Left ventricle myocardium inferior (tissue), 1 donor: Measurements from ENCODE around the gene DPP6. TPM values are rescaled to one million over a fixed set of nuclear protein-coding genes. Genes with fewer than 3 reads are reported as not detected.

Source experiments
- DNase-seq: peaks from one replicate; pipeline ENCODE4 v3.0.0-alpha.2; 2020
- H3K27ac ChIP-seq: fragments of 200-600 bp; replicated peaks from 2 replicates; pipeline ENCODE4 v1.8.0; 2021
- H3K27me3 ChIP-seq: fragments of 200-600 bp; 2 replicates; pipeline ENCODE4 v1.8.0; 2021; ENCODE audit warnings: low read depth
- H3K36me3 ChIP-seq: fragments of 200-600 bp; 2 replicates; pipeline ENCODE4 v1.8.0; 2021
- H3K4me1 ChIP-seq: fragments of 200-600 bp; 2 replicates; pipeline ENCODE4 v1.8.0; 2021
- H3K4me3 ChIP-seq: fragments of 200-600 bp; 2 replicates; pipeline ENCODE4 v1.8.0; 2021; ENCODE audit warnings: mild to moderate bottlenecking, moderate library complexity
- H3K9me3 ChIP-seq: fragments of 200-600 bp; replicated peaks from 2 replicates; pipeline ENCODE4 v1.8.0; 2021
- intact Hi-C: fragments of 100-400 bp; cut with micrococcal nuclease; formaldehyde crosslinking; loops from one replicate; pipeline ENCODE4 v1.11.0; 2022
- total RNA-seq: library from RNA; stranded (reverse); fragmentation: NEBNext Ultra II Directional; extraction: Animal tissue kit (Norgen Biotek cat#: 25700); gene quantifications from one replicate; pipeline ENCODE4 v1.2.1, GENCODE V29; 2021
- TF ChIP-seq, protein P1 (sequence below): fragments of 200-600 bp; IDR thresholded peaks from 2 replicates; pipeline ENCODE4 v1.8.0; 2021; ENCODE audit warnings: antibody characterized with exemption, mild to moderate bottlenecking, borderline replicate concordance
- donor health status: DM: no; HTN: yes; CAD: no; lungs with severe emphysema.

The DPP6 gene
- total RNA-seq, 1 donor from 2014 or later = 0.25 TPM

- intact Hi-C loops = no loop called here
- peaks cover 20% of the 10 kb centered on the region for H3K9me3 ChIP-seq
- DNase-seq = no peak
- no peaks in the 10 kb centered on the region for H3K4me1 ChIP-seq
- no peaks in the 10 kb centered on the region for H3K27me3 ChIP-seq
- no peaks in the 10 kb centered on the region for H3K36me3 ChIP-seq
- no peak overlapping the region for H3K4me3 ChIP-seq
- TF ChIP-seq, protein P1, sequence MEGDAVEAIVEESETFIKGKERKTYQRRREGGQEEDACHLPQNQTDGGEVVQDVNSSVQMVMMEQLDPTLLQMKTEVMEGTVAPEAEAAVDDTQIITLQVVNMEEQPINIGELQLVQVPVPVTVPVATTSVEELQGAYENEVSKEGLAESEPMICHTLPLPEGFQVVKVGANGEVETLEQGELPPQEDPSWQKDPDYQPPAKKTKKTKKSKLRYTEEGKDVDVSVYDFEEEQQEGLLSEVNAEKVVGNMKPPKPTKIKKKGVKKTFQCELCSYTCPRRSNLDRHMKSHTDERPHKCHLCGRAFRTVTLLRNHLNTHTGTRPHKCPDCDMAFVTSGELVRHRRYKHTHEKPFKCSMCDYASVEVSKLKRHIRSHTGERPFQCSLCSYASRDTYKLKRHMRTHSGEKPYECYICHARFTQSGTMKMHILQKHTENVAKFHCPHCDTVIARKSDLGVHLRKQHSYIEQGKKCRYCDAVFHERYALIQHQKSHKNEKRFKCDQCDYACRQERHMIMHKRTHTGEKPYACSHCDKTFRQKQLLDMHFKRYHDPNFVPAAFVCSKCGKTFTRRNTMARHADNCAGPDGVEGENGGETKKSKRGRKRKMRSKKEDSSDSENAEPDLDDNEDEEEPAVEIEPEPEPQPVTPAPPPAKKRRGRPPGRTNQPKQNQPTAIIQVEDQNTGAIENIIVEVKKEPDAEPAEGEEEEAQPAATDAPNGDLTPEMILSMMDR = no peak
- no peak overlapping the region for H3K27ac ChIP-seq
Observed at GRCh38 chr7:154450451-154450850, 398.3 kb downstream of the DPP6 start.

DNA sequence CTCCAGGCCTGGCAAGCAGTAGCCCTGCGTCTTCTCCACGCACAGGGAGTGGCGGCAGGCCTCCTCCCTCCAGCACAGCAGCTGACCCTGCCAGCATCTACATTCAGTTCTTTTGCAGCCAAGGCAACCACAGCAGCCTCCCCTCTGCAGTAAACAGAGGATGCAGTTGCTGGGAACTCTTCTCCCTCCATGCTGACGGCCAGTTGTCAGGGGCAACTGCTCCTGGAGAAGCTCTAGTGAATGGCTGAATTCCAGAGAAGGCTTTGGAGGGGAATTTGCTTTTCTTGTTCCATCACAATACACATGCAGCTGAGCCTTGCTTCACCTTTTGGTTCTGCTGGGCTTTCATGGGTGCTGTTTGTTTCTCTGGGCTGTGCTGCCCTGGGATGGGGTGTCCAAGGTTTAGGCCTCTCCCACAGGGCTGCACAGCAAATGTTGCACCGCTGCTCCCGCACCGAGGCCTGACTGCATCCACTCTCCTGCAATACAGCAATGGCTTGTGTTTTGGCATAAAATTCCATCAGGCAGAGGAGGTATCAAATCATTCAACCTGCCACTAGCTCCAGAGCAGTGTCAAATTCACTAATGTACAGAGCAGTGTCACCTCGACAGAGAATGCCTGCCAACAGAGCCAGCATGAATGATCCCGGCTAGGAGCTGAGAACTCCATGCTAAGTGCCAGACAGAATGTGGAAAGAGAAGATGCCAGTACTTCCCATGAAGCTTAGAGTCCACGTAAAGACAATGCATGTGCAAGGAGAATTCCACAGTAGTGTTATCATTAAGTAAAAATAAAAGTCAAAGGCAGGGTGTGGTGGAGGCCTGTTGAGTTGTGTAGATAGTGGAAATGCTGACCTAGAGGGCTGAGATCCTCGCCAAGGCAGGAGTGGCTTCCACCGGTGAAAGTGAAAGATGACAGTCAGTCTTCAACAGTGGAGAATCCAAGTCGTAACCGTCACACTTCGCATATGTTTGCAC lies 399.6 kb downstream of the DPP6 start:
- TF ChIP-seq, protein P1 = no peak
- intact Hi-C loops = no loop called here
- Histone ChIP-seq H3K27ac (no peak overlapping the region), H3K36me3 (no peaks in the 10 kb centered on the region), H3K4me1 (no peaks in the 10 kb centered on the region), H3K27me3 (no peaks in the 10 kb centered on the region), H3K9me3 (peaks cover 30% of the 10 kb centered on the region), H3K4me3 (no peak overlapping the region)
- no peak for DNase-seq

- Histone ChIP-seq H3K4me3 (no peak overlapping the region), H3K9me3 (peaks cover 54% of the 10 kb centered on the region), H3K27me3 (no peaks in the 10 kb centered on the region), H3K27ac (no peak overlapping the region), H3K36me3 (no peaks in the 10 kb centered on the region), H3K4me1 (no peaks in the 10 kb centered on the region)
- TF ChIP-seq, protein P1 = no peak
- no peak for DNase-seq
- intact Hi-C loops = no loop called here
Observed at GRCh38 chr7:154463794-154464193, 411.6 kb downstream of the DPP6 start.

- intact Hi-C loops = no loop called here
- no peaks in the 10 kb centered on the region for H3K27me3 ChIP-seq
- no peak for DNase-seq
- peaks cover 29% of the 10 kb centered on the region for H3K9me3 ChIP-seq
- H3K4me3 ChIP-seq = no peak overlapping the region
- no peaks in the 10 kb centered on the region for H3K4me1 ChIP-seq
- no peak overlapping the region for H3K27ac ChIP-seq
- TF ChIP-seq, protein P1 = no peak
- no peaks in the 10 kb centered on the region for H3K36me3 ChIP-seq
Observed at GRCh38 chr7:154469652-154470051, 417.5 kb downstream of the DPP6 start.

GRCh38 chr7:154472343-154472742 lies 420.1 kb downstream of the DPP6 start:
- Histone ChIP-seq H3K4me3 (no peak overlapping the region), H3K9me3 (peaks cover 4% of the 10 kb centered on the region), H3K36me3 (no peaks in the 10 kb centered on the region), H3K27me3 (no peaks in the 10 kb centered on the region), H3K4me1 (no peaks in the 10 kb centered on the region), H3K27ac (no peak overlapping the region)
- TF ChIP-seq, protein P1 = no peak
- intact Hi-C loops = no loop called here
- no peak for DNase-seq
